SU-DHL-6 (cell line): Measurements from ENCODE around the gene CD38.

Source experiments
- EZH2phosphoT487 ChIP-seq: fragments of 200-600 bp; sonication (generic), shearing (Covaris generic); conservative IDR thresholded peaks from 2 replicates; pipeline ENCODE4 v1.6.1; 2018; ENCODE audit warnings: mild to moderate bottlenecking, antibody characterized with exemption, low read length, moderate library complexity, mixed read lengths
- TF ChIP-seq, protein P1 (sequence below): fragments of 200-600 bp; sonication (generic); IDR thresholded peaks from one replicate; pipeline ENCODE4 v1.5.1; 2017; ENCODE audit warnings: antibody characterized with exemption, mild to moderate bottlenecking, low read length, moderate library complexity; ENCODE audit not compliant: insufficient read depth, poor library complexity, severe bottlenecking

GRCh38 chr4:15765391-15765790, 12.7 kb upstream of the CD38 start:
- TF ChIP-seq, protein P1, sequence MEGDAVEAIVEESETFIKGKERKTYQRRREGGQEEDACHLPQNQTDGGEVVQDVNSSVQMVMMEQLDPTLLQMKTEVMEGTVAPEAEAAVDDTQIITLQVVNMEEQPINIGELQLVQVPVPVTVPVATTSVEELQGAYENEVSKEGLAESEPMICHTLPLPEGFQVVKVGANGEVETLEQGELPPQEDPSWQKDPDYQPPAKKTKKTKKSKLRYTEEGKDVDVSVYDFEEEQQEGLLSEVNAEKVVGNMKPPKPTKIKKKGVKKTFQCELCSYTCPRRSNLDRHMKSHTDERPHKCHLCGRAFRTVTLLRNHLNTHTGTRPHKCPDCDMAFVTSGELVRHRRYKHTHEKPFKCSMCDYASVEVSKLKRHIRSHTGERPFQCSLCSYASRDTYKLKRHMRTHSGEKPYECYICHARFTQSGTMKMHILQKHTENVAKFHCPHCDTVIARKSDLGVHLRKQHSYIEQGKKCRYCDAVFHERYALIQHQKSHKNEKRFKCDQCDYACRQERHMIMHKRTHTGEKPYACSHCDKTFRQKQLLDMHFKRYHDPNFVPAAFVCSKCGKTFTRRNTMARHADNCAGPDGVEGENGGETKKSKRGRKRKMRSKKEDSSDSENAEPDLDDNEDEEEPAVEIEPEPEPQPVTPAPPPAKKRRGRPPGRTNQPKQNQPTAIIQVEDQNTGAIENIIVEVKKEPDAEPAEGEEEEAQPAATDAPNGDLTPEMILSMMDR: no peak
- TF ChIP-seq EZH2phosphoT487: no peak
